A549 (cell line): ENCODE data around the gene DIS3L2.

Experiments used
- CTCF ChIP-seq: fragments of >200 bp; sonication (Bioruptor Twin); formaldehyde crosslinking; IDR thresholded peaks from 3 replicates; pipeline ENCODE4 v1.5.1; 2016
- ELK1 ChIP-seq: fragments of 150-350 bp; IDR thresholded peaks from 2 replicates; pipeline ENCODE4 v1.6.1; 2014; ENCODE audit warnings: low read depth, mild to moderate bottlenecking, low read length

GRCh38 chr2:232249096-232249495 lies 287.6 kb downstream of the DIS3L2 start:
- TF ChIP-seq CTCF (no peak), ELK1 (no peak)
